ENCODE data around the gene EAPP. TPM values are rescaled to one million over a fixed set of nuclear protein-coding genes. Genes with fewer than 3 reads are reported as not detected.
"Not testable (repeated sequence)": the region's sequence is repeated elsewhere in the genome, so short reads cannot be mapped to it uniquely, and the experiment has no call there.

EAPP gene
- total RNA-seq = 43.0 TPM

GRCh38 chr14:34539407-34540180, at the start of gene EAPP:
Gene EAPP, minus strand, starts transcription at chr14:34539701. Its CDS starts 73 bp downstream, at chr14:34539628.
- peak; percentile 99 for DNase-seq

- no peak for DNase-seq
Measured at GRCh38 chr14:34583525-34583924, 44.0 kb upstream of the EAPP start.

- DNase-seq = no peak
Measured at GRCh38 chr14:34582117-34582680, 42.7 kb upstream of the EAPP start.

- no peak for DNase-seq
Measured at GRCh38 chr14:34580381-34580780, 40.9 kb upstream of the EAPP start.

GRCh38 chr14:34571771-34572170, 32.3 kb upstream of the EAPP start:
- DNase-seq = no peak

- DNase-seq = no peak
Measured at GRCh38 chr14:34569750-34570149, 30.2 kb upstream of the EAPP start.

GRCh38 chr14:34568803-34569202, 29.3 kb upstream of the EAPP start:
- no peak for DNase-seq

GRCh38 chr14:34562776-34563150, 23.3 kb upstream of the EAPP start:
- DNase-seq = no peak

GRCh38 chr14:34562037-34562775, 22.7 kb upstream of the EAPP start:
- not testable (repeated sequence) for DNase-seq

GRCh38 chr14:34556498-34556829, 17.0 kb upstream of the EAPP start:
- DNase-seq = not testable (repeated sequence)

GRCh38 chr14:34555583-34556497, 16.3 kb upstream of the EAPP start:
- not testable (repeated sequence) for DNase-seq

- DNase-seq = peak; percentile 18
Measured at GRCh38 chr14:34554540-34555250, 15.2 kb upstream of the EAPP start.

- DNase-seq = not testable (repeated sequence)
Measured at GRCh38 chr14:34549276-34549966, 9.9 kb upstream of the EAPP start.

- DNase-seq = no peak
Measured at GRCh38 chr14:34548472-34548981, 9.0 kb upstream of the EAPP start.

- not testable (repeated sequence) for DNase-seq
Measured at GRCh38 chr14:34547136-34547520, 7.6 kb upstream of the EAPP start.

- not testable (repeated sequence) for DNase-seq
Measured at GRCh38 chr14:34546272-34547135, 7.0 kb upstream of the EAPP start.

GRCh38 chr14:34540181-34541059, 919 bp upstream of the EAPP start:
- DNase-seq = not testable (repeated sequence)

GRCh38 chr14:34538871-34539406, 562 bp downstream of the EAPP start:
- DNase-seq = no peak

Measured in tongue (tissue), 2 donors.